Naive thymus-derived CD4-positive, alpha-beta T cell (primary cell): ENCODE measurements around the gene UVRAG. TPM values are rescaled to one million over a fixed set of nuclear protein-coding genes. Genes with fewer than 3 reads are reported as not detected.
"Not testable (repeated sequence)": the region's sequence is repeated elsewhere in the genome, so short reads cannot be mapped to it uniquely, and the experiment has no call there.

Experiments
- ATAC-seq: fragments of 150-1000 bp; cut with Tn5 transposase; 2 replicates; pipeline ENCODE4 v1.10.0; 2021; ENCODE audit warnings: mild to moderate bottlenecking, moderate library complexity
- CTCF ChIA-PET: fragments of 350-600 bp; sonication (Branson Sonifier 250); formaldehyde crosslinking; loops from one replicate; lab custom pipeline; 2021; ENCODE audit warnings: antibody characterized with exemption; lab: Charles Lee
- POLR2A ChIA-PET: fragments of 350-600 bp; sonication (Branson Sonifier 250); formaldehyde crosslinking; loops from one replicate; lab custom pipeline; 2021; ENCODE audit warnings: antibody characterized with exemption, inconsistent platforms; lab: Charles Lee
- DNase-seq, 9 donors: peaks; one replicate each; pipeline versions ENCODE4 v3.0.0 to v3.0.0-alpha.2; 2020 to 2022; ENCODE audit warnings: mixed read lengths in 1 of 9
- H3K27ac ChIP-seq: one replicate; pipeline ENCODE4 v1.7.0; 2013; ENCODE audit warnings: mild to moderate bottlenecking, low read depth, low read length, moderate library complexity
- H3K27me3 ChIP-seq, 2 donors: one replicate each; pipeline ENCODE4 v1.7.0; 2013; ENCODE audit warnings: low read length in 2 of 2, mild to moderate bottlenecking in 2 of 2, moderate library complexity in 2 of 2; ENCODE audit not compliant: control insufficient read depth in 2 of 2, insufficient read depth in 2 of 2
- H3K36me3 ChIP-seq, 3 experiments: 1 replicate in 2 of 3; 2 replicates in 1 of 3; pipeline ENCODE4 v1.7.0; 2013; ENCODE audit warnings: low read length in 3 of 3, mild to moderate bottlenecking in 3 of 3, moderate library complexity in 1 of 3; ENCODE audit not compliant: insufficient read depth in 3 of 3, control insufficient read depth in 2 of 3
- H3K4me1 ChIP-seq, 2 donors: one replicate each; pipeline ENCODE4 v1.7.0; 2013; ENCODE audit warnings: low read length in 2 of 2, mild to moderate bottlenecking in 2 of 2, moderate library complexity in 1 of 2; ENCODE audit not compliant: control insufficient read depth in 2 of 2, insufficient read depth in 2 of 2
- H3K4me3 ChIP-seq: 2 replicates; pipeline ENCODE4 v1.7.0; 2013; ENCODE audit warnings: mild to moderate bottlenecking, low read length
- H3K9me3 ChIP-seq, 3 experiments: 1 replicate in 2 of 3; 2 replicates in 1 of 3; pipeline ENCODE4 v1.7.0; 2013; ENCODE audit warnings: low read length in 3 of 3; ENCODE audit not compliant: control insufficient read depth in 2 of 3
- H3K27ac Mint-ChIP-seq, 9 donors: one replicate each; pipeline ENCODE4 v1.8.0; 2020 to 2022; ENCODE audit warnings: mixed read lengths in 9 of 9, mild to moderate bottlenecking in 8 of 9, moderate library complexity in 5 of 9, inconsistent platforms in 2 of 9
- H3K27me3 Mint-ChIP-seq, 5 donors: one replicate each; pipeline ENCODE4 v1.8.0; 2021 to 2022; ENCODE audit warnings: mixed read lengths in 5 of 5, mild to moderate bottlenecking in 1 of 5
- H3K36me3 Mint-ChIP-seq, 5 donors: one replicate each; pipeline ENCODE4 v1.8.0; 2020 to 2022; ENCODE audit warnings: mixed read lengths in 5 of 5, mild to moderate bottlenecking in 3 of 5, inconsistent platforms in 1 of 5
- H3K4me1 Mint-ChIP-seq, 7 donors: one replicate each; pipeline ENCODE4 v1.8.0; 2020 to 2022; ENCODE audit warnings: mixed read lengths in 7 of 7, mild to moderate bottlenecking in 3 of 7, inconsistent platforms in 1 of 7
- H3K4me3 Mint-ChIP-seq, 10 donors: one replicate each; pipeline ENCODE4 v1.8.0; 2020 to 2022; ENCODE audit warnings: mild to moderate bottlenecking in 10 of 10, mixed read lengths in 10 of 10, moderate library complexity in 6 of 10, inconsistent platforms in 2 of 10
- H3K9me3 Mint-ChIP-seq, 11 donors: one replicate each; pipeline ENCODE4 v1.8.0; 2020 to 2022; ENCODE audit warnings: mixed read lengths in 11 of 11, mild to moderate bottlenecking in 4 of 11, inconsistent platforms in 1 of 11, moderate library complexity in 1 of 11
- intact Hi-C, 2 donors: fragments of 100-400 bp; cut with micrococcal nuclease; formaldehyde crosslinking; loops; one replicate each; pipeline ENCODE4 v1.15.1; 2023
- polyA plus RNA-seq, 2 donors: library from polyadenylated mRNA; unstranded; fragments of 300-500 nt; fragmentation: Illumina TruSeq; gene quantifications; one replicate each; pipeline ENCODE4 v1.2.3, GENCODE V29; 2021
- total RNA-seq, 6 experiments: library from RNA in 5 of 6; stranded (reverse) in 5 of 6; gene quantifications; 1 replicate in 5 of 6; 2 replicates in 1 of 6; pipeline ENCODE4 v1.2.3 and lab custom pipeline; 2021 to 2026

Gene UVRAG
- total and polyA plus RNA-seq, 7 experiments from 2014 or later = 12.3 to 46.1 (median 24.6) TPM

- Histone ChIP-seq H3K9me3 (no peaks in the 10 kb centered on the region), H3K4me1 (no peaks in the 10 kb centered on the region), H3K27me3 (no peaks in the 10 kb centered on the region), H3K36me3 (no peaks in the 10 kb centered on the region), H3K4me3 (no peak overlapping the region), H3K27ac (no peak overlapping the region)
- peaks cover 3 to 22% (median 13%) of the 10 kb centered on the region in 7 donors for H3K4me1 Mint-ChIP-seq
- intact Hi-C loops = no loop called here
- H3K27me3 Mint-ChIP-seq = no peaks in the 10 kb centered on the region
- no peak overlapping the region for H3K27ac Mint-ChIP-seq
- peaks cover 0 to 27% (median 4%) of the 10 kb centered on the region in 5 donors for H3K36me3 Mint-ChIP-seq
- ATAC-seq (no peak), DNase-seq (no peak)
- ChIA-PET CTCF (no interaction called here), POLR2A (interaction anchor here (0.6 to 0.8 kb wide), 2 partner anchors 14 to 114 kb away, joined by 3 read pairs; no protein-coding TSS in a partner anchor)
- no peak overlapping the region for H3K4me3 Mint-ChIP-seq
- peaks cover 0 to 2% (median 0%) of the 10 kb centered on the region in 11 donors for H3K9me3 Mint-ChIP-seq
Observed at GRCh38 chr11:75924966-75925784, 110.2 kb downstream of the UVRAG start.

GRCh38 chr11:75925785-75926164 is 110.8 kb downstream of the UVRAG start:
- no peaks in the 10 kb centered on the region for H3K27me3 ChIP-seq
- Mint-ChIP-seq H3K9me3 (peaks cover 0 to 2% (median 0%) of the 10 kb centered on the region in 11 donors), H3K36me3 (peaks cover 0 to 33% (median 2%) of the 10 kb centered on the region in 5 donors), H3K27ac (no peak overlapping the region), H3K4me3 (no peak overlapping the region), H3K4me1 (peaks cover 3 to 16% (median 9%) of the 10 kb centered on the region in 7 donors), H3K27me3 (no peaks in the 10 kb centered on the region)
- intact Hi-C loops = no loop called here
- POLR2A ChIA-PET = interaction anchor here (0.8 kb wide), 1 partner anchor 15 kb away, joined by 3 read pairs; no protein-coding TSS in a partner anchor
- no peaks in the 10 kb centered on the region for H3K36me3 ChIP-seq
- CTCF ChIA-PET = no interaction called here
- H3K9me3 ChIP-seq = no peaks in the 10 kb centered on the region
- ATAC-seq (no peak), DNase-seq (no peak)
- no peaks in the 10 kb centered on the region for H3K4me1 ChIP-seq
- no peak overlapping the region for H3K4me3 ChIP-seq
- no peak overlapping the region for H3K27ac ChIP-seq

- Mint-ChIP-seq H3K36me3 (peaks cover 3 to 54% (median 11%) of the 10 kb centered on the region in 5 donors), H3K4me3 (no peak overlapping the region), H3K27ac (no peak overlapping the region), H3K4me1 (peaks cover 0 to 12% (median 9%) of the 10 kb centered on the region in 7 donors), H3K9me3 (peaks cover 0 to 2% (median 0%) of the 10 kb centered on the region in 11 donors), H3K27me3 (no peaks in the 10 kb centered on the region)
- Histone ChIP-seq H3K36me3 (no peaks in the 10 kb centered on the region), H3K27me3 (no peaks in the 10 kb centered on the region), H3K4me1 (no peaks in the 10 kb centered on the region), H3K27ac (no peak overlapping the region), H3K4me3 (no peak overlapping the region), H3K9me3 (no peaks in the 10 kb centered on the region)
- ChIA-PET CTCF (no interaction called here), POLR2A (no interaction called here)
- intact Hi-C loops = no loop called here
- DNase-seq = no peak
- ATAC-seq = no peak
Observed at GRCh38 chr11:75929706-75930105, 114.7 kb downstream of the UVRAG start.

- Histone ChIP-seq H3K27ac (no peak overlapping the region), H3K9me3 (no peaks in the 10 kb centered on the region), H3K4me3 (no peak overlapping the region), H3K4me1 (no peaks in the 10 kb centered on the region), H3K27me3 (no peaks in the 10 kb centered on the region), H3K36me3 (no peaks in the 10 kb centered on the region)
- peaks cover 0 to 15% (median 9%) of the 10 kb centered on the region in 7 donors for H3K4me1 Mint-ChIP-seq
- ChIA-PET POLR2A (no interaction called here), CTCF (no interaction called here)
- no peaks in the 10 kb centered on the region for H3K27me3 Mint-ChIP-seq
- H3K36me3 Mint-ChIP-seq = peaks cover 3 to 53% (median 11%) of the 10 kb centered on the region in 5 donors
- ATAC-seq (no peak), DNase-seq (no peak)
- intact Hi-C loops = no loop called here
- no peak overlapping the region for H3K27ac Mint-ChIP-seq
- no peak overlapping the region for H3K4me3 Mint-ChIP-seq
- H3K9me3 Mint-ChIP-seq = peaks cover 0 to 2% (median 0%) of the 10 kb centered on the region in 11 donors
Observed at GRCh38 chr11:75930534-75930933, 115.5 kb downstream of the UVRAG start.

GRCh38 chr11:75931124-75931523 is 116.1 kb downstream of the UVRAG start:
- peaks cover 0 to 2% (median 0%) of the 10 kb centered on the region in 11 donors for H3K9me3 Mint-ChIP-seq
- no peaks in the 10 kb centered on the region for H3K27me3 Mint-ChIP-seq
- Histone ChIP-seq H3K4me3 (no peak overlapping the region), H3K4me1 (no peaks in the 10 kb centered on the region), H3K27ac (no peak overlapping the region), H3K9me3 (no peaks in the 10 kb centered on the region), H3K27me3 (no peaks in the 10 kb centered on the region), H3K36me3 (no peaks in the 10 kb centered on the region)
- H3K36me3 Mint-ChIP-seq = peaks cover 3 to 58% (median 11%) of the 10 kb centered on the region in 5 donors
- peak overlapping the region in 1 of 9 donors; percentile 39 for H3K27ac Mint-ChIP-seq
- ChIA-PET POLR2A (no interaction called here), CTCF (no interaction called here)
- intact Hi-C loops = no loop called here
- H3K4me3 Mint-ChIP-seq = no peak overlapping the region
- peaks cover 0 to 15% (median 10%) of the 10 kb centered on the region in 7 donors for H3K4me1 Mint-ChIP-seq
- DNase-seq (no peak), ATAC-seq (no peak)

- H3K4me3 Mint-ChIP-seq, H3K9me3 ChIP-seq, H3K27ac Mint-ChIP-seq, H3K27me3 ChIP-seq, H3K27me3 Mint-ChIP-seq, H3K4me3 ChIP-seq, DNase-seq, H3K4me1 ChIP-seq, CTCF ChIA-PET, H3K36me3 ChIP-seq, POLR2A ChIA-PET, H3K27ac ChIP-seq, intact Hi-C loops, H3K9me3 Mint-ChIP-seq, ATAC-seq: not testable (repeated sequence)
- Mint-ChIP-seq H3K4me1 (peaks cover 0 to 11% (median 6%) of the 10 kb centered on the region in 7 donors), H3K36me3 (peaks cover 3 to 45% (median 11%) of the 10 kb centered on the region in 5 donors)
Observed at GRCh38 chr11:75933736-75934135, 118.7 kb downstream of the UVRAG start.
